Memory B cell (primary cell): ENCODE measurements around the gene GPM6B.
"Not testable (repeated sequence)": the region's sequence is repeated elsewhere in the genome, so short reads cannot be mapped to it uniquely, and the experiment has no call there.

ENCODE experiments used
- ATAC-seq: fragments of 150-1000 bp; cut with Tn5 transposase; 2 replicates; pipeline ENCODE4 v1.10.0; 2021; ENCODE audit warnings: low read depth, mild to moderate bottlenecking, moderate library complexity
- DNase-seq, 2 donors: peaks; one replicate each; pipeline ENCODE4 v3.0.0; 2022; ENCODE audit warnings: low spot score in 2 of 2
- H3K27ac Mint-ChIP-seq: one replicate; pipeline ENCODE4 v1.8.0; 2022; ENCODE audit warnings: mild to moderate bottlenecking, moderate library complexity, mixed read lengths
- H3K27me3 Mint-ChIP-seq: one replicate; pipeline ENCODE4 v1.8.0; 2022; ENCODE audit warnings: mixed read lengths
- H3K36me3 Mint-ChIP-seq: one replicate; pipeline ENCODE4 v1.8.0; 2022; ENCODE audit warnings: mild to moderate bottlenecking, mixed read lengths
- H3K4me1 Mint-ChIP-seq: one replicate; pipeline ENCODE4 v1.8.0; 2022; ENCODE audit warnings: mixed read lengths
- H3K4me3 Mint-ChIP-seq: one replicate; pipeline ENCODE4 v1.8.0; 2022; ENCODE audit warnings: mild to moderate bottlenecking, moderate library complexity, mixed read lengths
- H3K9me3 Mint-ChIP-seq: one replicate; pipeline ENCODE4 v1.8.0; 2022; ENCODE audit warnings: mixed read lengths

GPM6B gene

DNA sequence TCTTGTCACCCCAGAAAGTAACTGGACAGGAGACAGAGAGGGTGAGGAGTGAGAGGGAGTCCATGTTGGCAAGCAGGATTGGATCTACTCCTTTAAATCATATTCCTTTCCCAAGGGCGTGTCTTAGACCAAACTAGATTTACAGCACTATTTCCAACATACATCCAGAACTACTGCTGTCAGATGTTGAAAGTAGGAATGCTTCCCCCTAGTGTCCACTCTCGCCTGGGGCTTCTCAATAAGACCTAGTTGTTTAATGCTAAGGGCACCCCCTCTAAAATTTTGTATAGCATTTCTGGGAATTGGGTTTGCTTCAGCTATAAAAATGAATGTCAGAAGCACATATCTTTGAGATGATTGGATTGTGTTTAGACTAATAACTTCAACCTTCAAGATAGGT, 69.1 kb downstream of the GPM6B start:
- Mint-ChIP-seq H3K9me3 (no peaks in the 10 kb centered on the region), H3K27ac (peak overlapping the region; percentile 60), H3K4me1 (peaks cover 21% of the 10 kb centered on the region), H3K4me3 (no peak overlapping the region), H3K36me3 (peaks cover 11% of the 10 kb centered on the region), H3K27me3 (no peaks in the 10 kb centered on the region)
- ATAC-seq (no peak), DNase-seq (no peak)

DNA sequence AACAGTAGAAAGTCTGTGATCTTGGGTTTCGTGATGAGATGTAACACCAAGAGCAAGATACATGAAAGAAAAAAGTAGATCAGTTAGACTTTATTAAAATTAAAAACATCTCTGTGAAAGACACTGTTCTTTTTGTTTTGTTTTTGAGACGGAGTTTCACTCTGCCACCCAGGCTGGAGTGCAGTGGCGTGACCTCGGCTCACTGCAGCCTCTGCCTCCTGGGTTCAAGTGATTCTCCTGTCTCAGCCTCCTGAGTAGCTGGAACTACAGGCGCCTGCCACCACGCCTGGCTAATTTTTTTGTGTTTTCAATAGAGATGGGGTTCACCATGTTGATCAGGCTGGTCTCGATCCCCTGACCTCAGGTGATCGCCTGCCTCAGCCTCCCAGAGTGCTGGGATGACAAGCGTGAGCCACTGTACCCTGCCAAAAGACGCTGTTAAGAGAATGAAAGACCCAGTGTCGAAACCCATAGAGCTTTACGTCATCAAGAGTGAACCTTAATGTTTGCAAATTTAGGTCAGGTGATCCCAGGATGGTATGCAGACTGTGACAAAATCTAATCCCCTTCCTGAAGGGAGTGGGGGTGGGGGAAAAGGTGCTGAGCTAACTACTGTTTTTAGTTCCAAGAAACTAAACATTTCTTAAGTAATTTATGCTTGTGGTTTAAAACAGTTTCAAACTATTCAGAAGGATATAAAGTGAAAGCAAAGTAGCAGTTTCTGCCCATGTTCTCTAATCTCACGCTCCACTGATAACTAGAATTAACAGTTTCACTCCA, 74.3 kb downstream of the GPM6B start:
- ATAC-seq, result peak; percentile 96
- peak overlapping the region; percentile 96 for H3K27ac Mint-ChIP-seq

DNA sequence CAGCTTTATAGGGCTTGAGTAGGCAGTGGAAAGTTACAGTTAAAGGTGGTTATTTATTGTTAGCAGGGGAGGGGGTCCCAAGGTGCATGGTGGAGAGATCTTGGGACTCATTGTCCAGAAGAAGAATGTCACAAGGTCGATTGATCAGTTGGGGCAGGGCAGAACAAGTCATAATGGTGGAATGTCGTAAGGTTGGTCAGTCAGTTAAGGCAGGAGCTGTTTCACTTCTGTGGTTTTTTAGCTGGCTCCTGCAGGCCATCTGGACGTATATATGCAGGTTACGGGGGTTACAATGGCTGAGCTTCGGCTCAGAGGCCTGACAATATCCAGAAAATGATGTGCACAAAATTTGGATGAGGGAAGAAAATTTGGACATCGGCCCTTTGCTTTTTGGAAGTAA, 75.2 kb downstream of the GPM6B start:
- H3K9me3 Mint-ChIP-seq, result no peaks in the 10 kb centered on the region
- DNase-seq (no peak), ATAC-seq (no peak)
- peak overlapping the region; percentile 65 for H3K4me3 Mint-ChIP-seq
- H3K27ac Mint-ChIP-seq, result peak overlapping the region; percentile 96
- H3K27me3 Mint-ChIP-seq, result no peaks in the 10 kb centered on the region
- peaks cover 8% of the 10 kb centered on the region for H3K4me1 Mint-ChIP-seq
- peaks cover 3% of the 10 kb centered on the region for H3K36me3 Mint-ChIP-seq

More for the DNA sequence above, 74.3 kb downstream of the GPM6B start:
- peaks cover 9% of the 10 kb centered on the region for H3K36me3 Mint-ChIP-seq
- peak overlapping the region; percentile 77 for H3K4me3 Mint-ChIP-seq
- DNase-seq, result peak; percentile 36 to 38
- no peaks in the 10 kb centered on the region for H3K27me3 Mint-ChIP-seq
- peaks cover 15% of the 10 kb centered on the region for H3K4me1 Mint-ChIP-seq
- H3K9me3 Mint-ChIP-seq, result no peaks in the 10 kb centered on the region

DNA sequence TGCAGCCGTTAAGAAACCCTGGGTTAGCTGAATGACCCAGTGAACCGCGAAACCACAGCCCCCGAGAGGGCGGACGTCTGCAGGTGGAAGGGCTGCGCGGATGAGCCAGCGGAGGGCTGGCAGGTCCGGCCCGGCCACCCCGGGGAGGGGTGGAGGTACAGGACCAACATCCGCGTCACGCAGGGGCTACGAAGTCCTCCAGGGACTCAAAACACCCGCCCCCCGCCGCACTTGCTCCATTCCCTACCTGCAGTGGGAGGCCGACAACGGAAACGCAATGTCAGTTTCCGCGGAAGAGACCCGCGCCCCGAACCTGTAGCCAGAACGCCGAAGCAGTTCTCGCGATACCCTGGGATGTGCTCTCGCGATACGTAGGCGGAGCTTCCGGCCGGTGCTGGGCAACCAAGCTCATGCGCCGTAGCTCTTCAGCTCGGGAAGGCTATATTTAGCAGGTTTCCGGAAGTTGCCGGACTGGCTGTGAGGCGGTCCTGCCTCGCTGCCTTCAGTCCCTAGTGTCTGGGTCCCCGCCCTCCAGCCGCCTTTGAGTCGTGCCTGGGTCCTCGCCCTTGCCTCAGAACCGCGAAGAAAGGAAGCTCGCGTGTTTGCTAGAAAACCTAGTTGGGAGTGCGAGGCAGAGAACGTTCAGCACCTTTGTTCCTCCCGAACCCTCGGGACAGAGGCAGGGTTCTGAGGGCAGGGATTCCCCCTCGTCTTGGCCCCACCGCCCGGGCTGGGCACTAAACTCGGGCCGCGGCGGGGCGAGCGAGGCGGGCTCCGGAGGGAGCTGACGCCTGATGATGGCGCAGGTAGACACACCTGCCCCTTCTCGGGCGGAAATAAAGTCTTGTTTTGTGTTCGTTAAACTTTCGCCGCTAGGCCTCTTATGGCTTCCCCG, 82.4 kb downstream of the GPM6B start, which contains the start of the genes OFD1 and TRAPPC2:
Gene OFD1, plus strand, starts transcription at position 471 of the 895 bp plus-strand sequence. Its CDS starts 324 bp downstream, at position 795.
Gene TRAPPC2, minus strand, starts transcription at position 343 of the 895 bp plus-strand sequence. CDS start 14,657 bp downstream, outside the sequence.
- peak within 1 kb of the TSS; percentile 95 for H3K27ac Mint-ChIP-seq
- DNase-seq (peak; percentile 83 to 95), ATAC-seq (peak; percentile 85)
- no peaks in the 10 kb centered on the region for H3K27me3 Mint-ChIP-seq
- peak within 1 kb of the TSS; percentile 97 for H3K4me3 Mint-ChIP-seq
- H3K4me1 Mint-ChIP-seq, result peaks cover 22% of the 10 kb centered on the region
- H3K36me3 Mint-ChIP-seq, result peaks cover 7% of the 10 kb centered on the region
- no peaks in the 10 kb centered on the region for H3K9me3 Mint-ChIP-seq

GRCh38 chrX:13733506-13733905, 83.4 kb downstream of the GPM6B start:
- Mint-ChIP-seq H3K4me1 (peaks cover 26% of the 10 kb centered on the region), H3K27ac (peak overlapping the region; percentile 95), H3K36me3 (peaks cover 10% of the 10 kb centered on the region), H3K27me3 (no peaks in the 10 kb centered on the region), H3K9me3 (no peaks in the 10 kb centered on the region), H3K4me3 (peak overlapping the region; percentile 97)
- DNase-seq (no peak), ATAC-seq (no peak)

- H3K36me3 Mint-ChIP-seq, result peaks cover 12% of the 10 kb centered on the region
- H3K27ac Mint-ChIP-seq, result peak overlapping the region; percentile 42
- peaks cover 30% of the 10 kb centered on the region for H3K4me1 Mint-ChIP-seq
- no peak overlapping the region for H3K4me3 Mint-ChIP-seq
- H3K9me3 Mint-ChIP-seq, result no peaks in the 10 kb centered on the region
- H3K27me3 Mint-ChIP-seq, result no peaks in the 10 kb centered on the region
- DNase-seq, result no peak
- ATAC-seq, result no peak
Measured at GRCh38 chrX:13732246-13733067, 84.4 kb downstream of the GPM6B start.

DNA sequence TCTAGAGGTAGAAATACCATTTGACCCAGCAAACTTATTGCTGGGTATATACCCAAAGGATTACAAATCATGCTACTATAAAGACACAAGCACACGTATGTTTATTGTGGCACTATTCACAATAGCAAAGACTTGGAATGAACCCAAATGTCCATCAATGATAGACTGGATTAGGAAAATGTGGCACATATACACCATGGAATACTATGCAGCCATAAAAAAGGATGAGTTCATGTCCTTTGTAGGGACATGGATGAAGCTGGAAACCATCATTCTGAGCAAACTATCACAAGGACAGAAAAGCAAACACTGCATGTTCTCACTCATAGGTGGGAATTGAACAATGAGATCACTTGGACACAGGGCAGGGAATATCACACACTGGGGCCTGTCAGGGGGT, 86.4 kb downstream of the GPM6B start:
- ATAC-seq, H3K4me3 Mint-ChIP-seq, H3K27ac Mint-ChIP-seq, H3K9me3 Mint-ChIP-seq, DNase-seq, H3K27me3 Mint-ChIP-seq: not testable (repeated sequence)
- peaks cover 43% of the 10 kb centered on the region for H3K4me1 Mint-ChIP-seq
- peaks cover 26% of the 10 kb centered on the region for H3K36me3 Mint-ChIP-seq

DNA sequence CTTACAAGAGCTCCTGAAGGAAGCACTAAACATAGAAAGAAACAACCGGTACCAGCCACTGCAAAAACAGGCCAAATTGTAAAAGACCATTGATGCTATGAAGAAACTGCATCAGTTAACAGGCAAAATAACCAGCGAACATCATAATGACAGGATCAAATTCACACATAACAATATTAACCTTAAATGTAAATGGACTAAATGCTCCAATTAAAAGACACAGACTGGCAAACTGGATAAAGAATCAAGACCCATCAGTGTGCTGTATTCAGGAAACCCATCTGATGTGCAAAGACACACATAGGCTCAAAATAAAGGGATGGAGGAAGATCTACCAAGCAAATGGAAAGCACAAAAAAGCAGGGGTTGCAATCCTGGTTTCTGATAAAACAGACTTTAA, 90.3 kb downstream of the GPM6B start:
- Mint-ChIP-seq H3K36me3 (peaks cover 34% of the 10 kb centered on the region), H3K4me1 (peaks cover 38% of the 10 kb centered on the region)
- not testable (repeated sequence) for H3K27me3 Mint-ChIP-seq, ATAC-seq, H3K9me3 Mint-ChIP-seq, DNase-seq, H3K4me3 Mint-ChIP-seq, H3K27ac Mint-ChIP-seq

DNA sequence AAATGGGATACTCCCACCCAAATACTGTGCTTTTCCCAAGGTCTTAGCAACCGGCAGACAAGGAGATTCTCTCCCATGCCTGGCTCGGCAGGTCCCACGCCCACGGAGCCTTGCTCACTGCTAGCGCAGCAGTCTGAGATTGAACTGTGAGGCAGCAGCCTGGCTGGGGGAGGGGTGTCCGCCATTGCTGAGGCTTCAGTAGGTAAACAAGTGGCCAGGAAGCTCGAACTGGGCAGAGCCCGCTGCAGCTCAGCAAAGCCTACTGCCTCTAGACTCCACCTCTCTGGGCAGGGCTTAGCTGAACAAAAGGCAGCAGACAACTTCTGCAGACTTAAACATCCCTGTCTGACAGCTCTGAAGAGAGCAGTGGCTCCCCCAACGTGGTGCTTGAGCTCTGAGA, 92.0 kb downstream of the GPM6B start:
- not testable (repeated sequence) for H3K9me3 Mint-ChIP-seq, ATAC-seq, H3K4me3 Mint-ChIP-seq, H3K27me3 Mint-ChIP-seq, DNase-seq, H3K27ac Mint-ChIP-seq
- Mint-ChIP-seq H3K36me3 (peaks cover 29% of the 10 kb centered on the region), H3K4me1 (peaks cover 38% of the 10 kb centered on the region)

DNA sequence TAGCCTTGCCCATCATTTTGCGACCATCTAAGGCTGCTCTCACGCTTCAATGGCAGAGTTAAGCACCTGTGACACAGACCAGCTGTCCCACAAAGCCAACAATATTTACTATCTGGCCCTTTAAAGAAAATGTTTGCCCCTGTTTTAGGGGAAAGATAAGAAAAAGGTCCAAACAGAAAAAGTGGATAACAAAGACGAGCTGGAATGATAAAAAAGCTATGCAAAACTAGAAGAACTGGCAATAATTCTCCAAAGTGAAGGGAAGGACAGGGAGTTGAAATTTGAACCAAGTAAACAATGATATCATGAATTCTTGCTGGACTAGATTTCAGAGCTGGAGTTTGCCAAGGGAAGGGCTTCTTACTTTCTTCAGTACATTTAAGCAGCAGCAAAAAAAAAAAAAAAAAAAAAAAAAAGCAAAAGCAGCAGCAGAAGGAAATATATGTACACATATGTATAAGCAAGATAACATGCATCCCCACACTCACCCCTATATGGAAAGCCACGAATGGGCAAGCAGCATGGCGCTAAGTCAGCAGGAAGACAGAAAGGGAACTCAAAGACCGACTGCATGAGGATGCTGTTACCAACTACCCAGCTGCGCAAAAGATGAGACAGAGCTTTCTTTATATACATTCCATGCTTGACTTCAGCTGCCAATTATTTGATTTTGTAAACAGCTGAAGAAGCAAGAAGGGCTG, 94.9 kb downstream of the GPM6B start:
- DNase-seq (no peak), ATAC-seq (no peak)
- Mint-ChIP-seq H3K36me3 (peaks cover 24% of the 10 kb centered on the region), H3K4me3 (no peak overlapping the region), H3K9me3 (no peaks in the 10 kb centered on the region), H3K27ac (no peak overlapping the region), H3K27me3 (no peaks in the 10 kb centered on the region), H3K4me1 (peaks cover 26% of the 10 kb centered on the region)

- H3K27ac Mint-ChIP-seq, result no peak overlapping the region
- ATAC-seq (no peak), DNase-seq (no peak)
- H3K4me1 Mint-ChIP-seq, result peaks cover 24% of the 10 kb centered on the region
- no peaks in the 10 kb centered on the region for H3K9me3 Mint-ChIP-seq
- peaks cover 20% of the 10 kb centered on the region for H3K36me3 Mint-ChIP-seq
- no peaks in the 10 kb centered on the region for H3K27me3 Mint-ChIP-seq
- no peak overlapping the region for H3K4me3 Mint-ChIP-seq
Measured at GRCh38 chrX:13721371-13721770, 95.5 kb downstream of the GPM6B start.
